BE2C (cell line): ENCODE results near the gene CRTC1.

Experiments
- DNase-seq: peaks from one replicate; pipeline ENCODE4 v3.0.0-alpha.2; 2020
- H3K27me3 ChIP-seq: fragments of 250-450 bp; sonication (Bioruptor Pico); 2 replicates; pipeline ENCODE4 v1.5.1; 2020; ENCODE audit warnings: mild to moderate bottlenecking
- H3K36me3 ChIP-seq: fragments of 250-450 bp; sonication (Bioruptor Pico); 2 replicates; pipeline ENCODE4 v1.5.1; 2020; ENCODE audit warnings: mild to moderate bottlenecking
- H3K4me1 ChIP-seq: fragments of 250-450 bp; sonication (Bioruptor Pico); 2 replicates; pipeline ENCODE4 v1.5.1; 2020
- H3K4me3 ChIP-seq: 2 replicates; pipeline ENCODE4 v1.5.1; 2011; ENCODE audit warnings: low read depth, low read length
- H3K9me3 ChIP-seq: fragments of 250-450 bp; sonication (Bioruptor Pico); 2 replicates; pipeline ENCODE4 v1.5.1; 2020
- CTCF ChIP-seq: IDR thresholded peaks from 2 replicates; pipeline ENCODE4 v1.5.1; 2012; ENCODE audit warnings: mild to moderate bottlenecking, low read depth, low read length

The CRTC1 gene

DNA sequence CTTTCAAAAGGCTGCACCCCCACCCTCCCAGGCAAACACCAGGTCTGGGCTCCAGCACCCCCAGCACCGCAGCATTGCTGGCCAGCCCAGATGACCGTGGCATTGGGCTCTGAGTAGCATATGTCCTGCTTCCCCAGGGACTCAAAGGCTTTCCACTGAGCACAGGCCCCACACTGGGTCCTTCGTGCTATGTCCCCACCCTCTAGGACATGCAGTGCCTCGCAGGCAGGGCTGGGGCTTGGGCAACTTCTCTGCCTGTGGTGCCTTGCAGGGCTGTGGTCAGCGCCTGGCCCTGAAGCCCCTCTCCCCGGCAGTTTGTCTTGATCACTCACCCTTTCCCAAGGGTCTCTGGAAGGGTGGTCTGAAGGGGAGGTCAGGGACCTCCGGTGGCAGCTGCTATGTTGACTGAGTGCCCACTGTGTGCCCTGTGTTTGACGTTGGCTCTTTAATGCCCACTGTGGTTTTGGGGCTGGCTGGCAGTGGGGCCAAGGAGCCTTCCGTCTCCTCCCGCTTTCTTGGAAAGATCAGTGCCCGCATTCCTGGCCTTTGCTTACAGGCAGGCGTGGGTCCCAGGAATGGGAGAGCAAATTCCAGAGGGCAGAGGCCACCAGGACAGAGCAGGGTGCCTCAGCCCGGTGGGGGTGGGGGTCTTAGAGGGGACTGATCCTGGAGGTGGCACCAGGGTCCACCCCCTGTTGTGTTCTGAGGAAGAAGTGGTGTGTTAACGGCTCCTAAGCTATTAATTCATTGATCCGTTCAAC lies 20.3 kb upstream of the CRTC1 start:
- Histone ChIP-seq H3K9me3 (no peaks in the 10 kb centered on the region), H3K27me3 (no peaks in the 10 kb centered on the region), H3K4me1 (peaks cover 12% of the 10 kb centered on the region), H3K36me3 (peaks cover 6% of the 10 kb centered on the region), H3K4me3 (no peak overlapping the region)
- no peak for DNase-seq
- no peak for TF ChIP-seq CTCF

DNA sequence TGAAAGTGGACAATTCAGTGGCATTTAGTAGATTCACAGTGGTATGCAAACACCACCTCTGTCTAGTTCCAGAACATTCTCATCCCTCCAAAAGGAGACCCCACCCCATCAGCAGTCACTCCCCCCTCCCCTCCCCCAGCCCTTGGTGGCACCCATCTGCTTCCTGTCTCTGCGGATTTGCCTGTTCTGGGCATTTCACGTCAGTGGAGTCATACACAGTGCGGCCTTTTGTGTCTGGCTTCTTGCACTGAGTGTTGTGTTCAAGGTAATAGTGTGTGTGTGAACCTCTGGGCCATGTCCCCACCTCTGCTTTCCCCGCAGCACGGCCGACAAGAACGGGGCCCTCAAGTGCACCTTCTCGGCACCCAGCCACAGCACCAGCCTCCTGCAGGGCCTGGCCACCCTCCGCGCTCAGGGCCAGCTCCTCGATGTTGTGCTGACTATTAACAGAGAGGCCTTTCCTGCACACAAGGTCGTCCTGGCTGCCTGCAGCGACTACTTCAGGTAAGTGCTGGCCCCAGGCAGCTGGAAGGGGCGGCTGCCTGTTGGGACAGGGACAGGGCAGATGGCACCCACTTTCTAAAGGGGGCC lies 19.4 kb upstream of the CRTC1 start:
- DNase-seq, result no peak

GRCh38 chr19:18665771-18666202 lies 17.7 kb upstream of the CRTC1 start:
- H3K4me1 ChIP-seq, result peaks cover 13% of the 10 kb centered on the region
- DNase-seq, result no peak
- TF ChIP-seq CTCF, result no peak
- no peaks in the 10 kb centered on the region for H3K9me3 ChIP-seq
- no peak overlapping the region for H3K4me3 ChIP-seq
- H3K27me3 ChIP-seq, result no peaks in the 10 kb centered on the region
- H3K36me3 ChIP-seq, result peaks cover 18% of the 10 kb centered on the region

More for the DNA sequence above, 19.4 kb upstream of the CRTC1 start:
- Histone ChIP-seq H3K9me3 (no peaks in the 10 kb centered on the region), H3K4me1 (peaks cover 8% of the 10 kb centered on the region), H3K27me3 (no peaks in the 10 kb centered on the region), H3K4me3 (no peak overlapping the region), H3K36me3 (peaks cover 15% of the 10 kb centered on the region)
- TF ChIP-seq CTCF, result no peak

GRCh38 chr19:18666317-18666716 lies 17.2 kb upstream of the CRTC1 start:
- Histone ChIP-seq H3K36me3 (peaks cover 18% of the 10 kb centered on the region), H3K4me1 (peaks cover 16% of the 10 kb centered on the region), H3K27me3 (no peaks in the 10 kb centered on the region), H3K9me3 (no peaks in the 10 kb centered on the region), H3K4me3 (no peak overlapping the region)
- DNase-seq, result no peak
- TF ChIP-seq CTCF, result no peak

- Histone ChIP-seq H3K4me1 (peaks cover 18% of the 10 kb centered on the region), H3K36me3 (peaks cover 18% of the 10 kb centered on the region), H3K4me3 (no peak overlapping the region), H3K9me3 (no peaks in the 10 kb centered on the region), H3K27me3 (no peaks in the 10 kb centered on the region)
- no peak for TF ChIP-seq CTCF
- DNase-seq, result no peak
Measured at GRCh38 chr19:18666784-18667183, 16.7 kb upstream of the CRTC1 start.

GRCh38 chr19:18667531-18668251 lies 15.8 kb upstream of the CRTC1 start:
- DNase-seq, result no peak
- Histone ChIP-seq H3K36me3 (peaks cover 18% of the 10 kb centered on the region), H3K9me3 (no peaks in the 10 kb centered on the region), H3K4me3 (no peak overlapping the region), H3K27me3 (no peaks in the 10 kb centered on the region), H3K4me1 (peaks cover 26% of the 10 kb centered on the region)
- no peak for TF ChIP-seq CTCF
